Rectal smooth muscle tissue (tissue), 1 donor: ENCODE results near the gene SGMS2.
A peak's percentile ranks its signal among the peaks of the same experiment; 100 is the strongest.

Experiments used
- H3K27ac ChIP-seq: one replicate; pipeline ENCODE4 v1.7.0; 2013; ENCODE audit warnings: low read depth, low read length, inconsistent platforms
- H3K27me3 ChIP-seq: one replicate; pipeline ENCODE4 v1.7.0; 2013; ENCODE audit warnings: low read length; ENCODE audit not compliant: control insufficient read depth, insufficient read depth
- H3K36me3 ChIP-seq: one replicate; pipeline ENCODE4 v1.7.0; 2013; ENCODE audit warnings: low read length; ENCODE audit not compliant: control insufficient read depth, insufficient read depth
- H3K4me1 ChIP-seq: one replicate; pipeline ENCODE4 v1.7.0; 2013; ENCODE audit warnings: low read length; ENCODE audit not compliant: control insufficient read depth, insufficient read depth
- H3K4me3 ChIP-seq: one replicate; pipeline ENCODE4 v1.7.0; 2013; ENCODE audit warnings: low read length
- H3K9ac ChIP-seq: one replicate; pipeline ENCODE4 v1.7.0; 2013; ENCODE audit warnings: low read length

SGMS2 gene

GRCh38 chr4:107824350-107825071 lies at the start of gene SGMS2:
Gene SGMS2 (plus strand): TSS chr4:107824932. CDS start chr4:107895554, 70,622 bp downstream.
- H3K36me3 ChIP-seq, result no peaks in the 10 kb centered on the region
- H3K27me3 ChIP-seq, result peaks cover 2% of the 10 kb centered on the region
- peak within 1 kb of the TSS; percentile 93 for H3K27ac ChIP-seq
- peaks cover 4% of the 10 kb centered on the region for H3K4me1 ChIP-seq
- H3K9ac ChIP-seq, result peak within 1 kb of the TSS; percentile 76
- H3K4me3 ChIP-seq, result peak within 1 kb of the TSS; percentile 75

- Histone ChIP-seq H3K4me1 (no peaks in the 10 kb centered on the region), H3K36me3 (no peaks in the 10 kb centered on the region), H3K9ac (no peak overlapping the region), H3K4me3 (no peak overlapping the region), H3K27me3 (no peaks in the 10 kb centered on the region), H3K27ac (no peak overlapping the region)
These were observed 46.8 kb upstream of the SGMS2 start for GRCh38 chr4:107777890-107778289.

GRCh38 chr4:107778784-107779530 lies 45.8 kb upstream of the SGMS2 start:
- Histone ChIP-seq H3K27me3 (no peaks in the 10 kb centered on the region), H3K9ac (no peak overlapping the region), H3K4me3 (no peak overlapping the region), H3K36me3 (no peaks in the 10 kb centered on the region), H3K4me1 (no peaks in the 10 kb centered on the region), H3K27ac (no peak overlapping the region)

- H3K4me1 ChIP-seq, result no peaks in the 10 kb centered on the region
- no peaks in the 10 kb centered on the region for H3K36me3 ChIP-seq
- H3K9ac ChIP-seq, result no peak overlapping the region
- H3K27me3 ChIP-seq, result no peaks in the 10 kb centered on the region
- H3K27ac ChIP-seq, result no peak overlapping the region
- no peak overlapping the region for H3K4me3 ChIP-seq
These were observed 44.1 kb upstream of the SGMS2 start for GRCh38 chr4:107780665-107781064.

GRCh38 chr4:107791902-107792301 lies 32.8 kb upstream of the SGMS2 start:
- Histone ChIP-seq H3K27ac (no peak overlapping the region), H3K4me1 (no peaks in the 10 kb centered on the region), H3K27me3 (no peaks in the 10 kb centered on the region), H3K36me3 (no peaks in the 10 kb centered on the region), H3K9ac (no peak overlapping the region), H3K4me3 (no peak overlapping the region)

GRCh38 chr4:107792711-107793110 lies 32.0 kb upstream of the SGMS2 start:
- Histone ChIP-seq H3K9ac (no peak overlapping the region), H3K27me3 (no peaks in the 10 kb centered on the region), H3K36me3 (no peaks in the 10 kb centered on the region), H3K4me3 (no peak overlapping the region), H3K27ac (no peak overlapping the region), H3K4me1 (no peaks in the 10 kb centered on the region)

GRCh38 chr4:107793996-107794395 lies 30.7 kb upstream of the SGMS2 start:
- Histone ChIP-seq H3K27ac (no peak overlapping the region), H3K36me3 (no peaks in the 10 kb centered on the region), H3K9ac (no peak overlapping the region), H3K4me1 (no peaks in the 10 kb centered on the region), H3K4me3 (no peak overlapping the region), H3K27me3 (no peaks in the 10 kb centered on the region)

- H3K27ac ChIP-seq, result no peak overlapping the region
- H3K4me1 ChIP-seq, result no peaks in the 10 kb centered on the region
- peak overlapping the region; percentile 43 for H3K4me3 ChIP-seq
- no peaks in the 10 kb centered on the region for H3K27me3 ChIP-seq
- no peaks in the 10 kb centered on the region for H3K36me3 ChIP-seq
- no peak overlapping the region for H3K9ac ChIP-seq
These were observed 24.9 kb upstream of the SGMS2 start for GRCh38 chr4:107799669-107800450.

- Histone ChIP-seq H3K27me3 (peaks cover 3% of the 10 kb centered on the region), H3K36me3 (no peaks in the 10 kb centered on the region), H3K9ac (no peak overlapping the region), H3K4me3 (no peak overlapping the region), H3K4me1 (no peaks in the 10 kb centered on the region), H3K27ac (no peak overlapping the region)
These were observed 24.0 kb upstream of the SGMS2 start for GRCh38 chr4:107800706-107801105.

- no peak overlapping the region for H3K27ac ChIP-seq
- H3K4me1 ChIP-seq, result no peaks in the 10 kb centered on the region
- no peak overlapping the region for H3K9ac ChIP-seq
- peaks cover 3% of the 10 kb centered on the region for H3K27me3 ChIP-seq
- H3K4me3 ChIP-seq, result no peak overlapping the region
- no peaks in the 10 kb centered on the region for H3K36me3 ChIP-seq
These were observed 22.9 kb upstream of the SGMS2 start for GRCh38 chr4:107801766-107802211.

GRCh38 chr4:107804956-107805355 lies 19.8 kb upstream of the SGMS2 start:
- H3K27me3 ChIP-seq, result peaks cover 3% of the 10 kb centered on the region
- no peak overlapping the region for H3K4me3 ChIP-seq
- H3K27ac ChIP-seq, result no peak overlapping the region
- H3K36me3 ChIP-seq, result no peaks in the 10 kb centered on the region
- peak overlapping the region; percentile 16 for H3K9ac ChIP-seq
- no peaks in the 10 kb centered on the region for H3K4me1 ChIP-seq

- Histone ChIP-seq H3K27me3 (peaks cover 3% of the 10 kb centered on the region), H3K9ac (no peak overlapping the region), H3K27ac (no peak overlapping the region), H3K4me1 (no peaks in the 10 kb centered on the region), H3K36me3 (no peaks in the 10 kb centered on the region), H3K4me3 (no peak overlapping the region)
These were observed 18.5 kb upstream of the SGMS2 start for GRCh38 chr4:107806196-107806595.
